Endothelial cell of umbilical vein (primary cell): ENCODE data around the gene KIAA0930.

Experiments
- CTCF ChIP-seq, 2 donors: IDR thresholded peaks; 1 replicate in 1 of 2; 2 replicates in 1 of 2; pipeline ENCODE4 v1.5.1; 2011; ENCODE audit warnings: low read length in 2 of 2, mild to moderate bottlenecking in 2 of 2, moderate library complexity in 2 of 2, control low read depth in 1 of 2, inconsistent platforms in 1 of 2, low read depth in 1 of 2; ENCODE audit not compliant: insufficient read depth in 1 of 2; ENCODE audit errors: extremely low read depth in 1 of 2
- EZH2 ChIP-seq: IDR thresholded peaks from 2 replicates; pipeline ENCODE4 v1.6.1; 2012; ENCODE audit warnings: borderline replicate concordance, low read depth, mild to moderate bottlenecking, moderate library complexity, low read length, inconsistent platforms; ENCODE audit not compliant: severe bottlenecking
- GATA2 ChIP-seq: IDR thresholded peaks from 2 replicates; pipeline ENCODE4 v1.7.0; 2011; ENCODE audit warnings: low read depth, mild to moderate bottlenecking, moderate library complexity, mixed read lengths, low read length; ENCODE audit not compliant: insufficient read length, insufficient read depth
- POLR2A ChIP-seq: IDR thresholded peaks from 2 replicates; pipeline ENCODE4 v1.6.1; 2012; ENCODE audit warnings: low read depth, mild to moderate bottlenecking, control low read depth, low read length
- POLR2AphosphoS5 ChIP-seq: IDR thresholded peaks from 2 replicates; pipeline ENCODE4 v1.6.1; 2012; ENCODE audit warnings: low read depth, mild to moderate bottlenecking, control low read depth, low read length, moderate library complexity; ENCODE audit not compliant: insufficient read depth

- TF ChIP-seq CTCF (IDR thresholded peaks at IDR 0.05; ENCODE audit: extremely low read depth in 1 of 2, insufficient read depth in 1 of 2, low read depth in 1 of 2, low read length in 2 of 2), result no peak
- TF ChIP-seq EZH2, result no peak
- no peak for TF ChIP-seq GATA2
- TF ChIP-seq POLR2A, result no peak
- no peak for TF ChIP-seq POLR2AphosphoS5
These were observed 39.9 kb upstream of the KIAA0930 start for GRCh38 chr22:45280587-45280980.
